ENCODE measurements around the gene SERPINH1. TPM values are rescaled to one million over a fixed set of nuclear protein-coding genes. Genes with fewer than 3 reads are reported as not detected.

SERPINH1 gene
- total RNA-seq, 1 experiment from 2014 or later, result 89.8 TPM

DNA sequence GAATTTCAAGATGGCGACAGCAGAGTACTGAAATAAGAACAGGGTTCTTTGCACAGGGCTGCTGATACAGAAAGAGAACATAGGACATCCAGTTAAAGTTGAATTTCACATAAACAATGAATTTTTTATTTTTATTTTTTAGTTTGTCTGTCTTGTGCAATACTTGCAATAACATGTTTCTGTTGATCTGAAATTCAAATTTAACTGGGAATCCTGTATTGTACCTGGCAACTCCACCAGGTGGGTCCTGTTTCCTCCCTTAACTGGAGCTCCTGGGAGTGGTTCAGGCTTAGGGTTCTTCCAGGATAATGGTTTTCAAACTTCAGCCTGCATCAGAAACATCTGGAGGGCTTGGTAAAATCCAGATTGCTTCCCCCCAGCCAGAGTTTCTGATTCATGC, 14.9 kb upstream of the SERPINH1 start:
- in situ Hi-C loops (cut with HindIII; ENCODE audit: low pct_unique_long_range_greater_than_20kb, low sequenced_read_pairs) (no loop called here), intact Hi-C loops (cut with micrococcal nuclease; ENCODE audit: unreplicated experiment) (no loop called here)
- DNase-seq (ENCODE audit: low read depth, low spot score), result no peak
- Histone ChIP-seq H3K4me3 (ENCODE audit: low read depth in 2 of 2, low read length in 2 of 2) (no peak overlapping the region), H3K27ac (ENCODE audit: low read length) (no peak overlapping the region), H3K9me3 (ENCODE audit: control insufficient read depth, insufficient read depth, low read depth, low read length) (no peaks in the 10 kb centered on the region), H3K36me3 (ENCODE audit: control insufficient read depth, insufficient read depth, low read length) (no peaks in the 10 kb centered on the region), H3K27me3 (ENCODE audit: control insufficient read depth, insufficient read depth, low read length) (no peaks in the 10 kb centered on the region), H3K4me1 (ENCODE audit: control insufficient read depth, insufficient read depth, low read length) (no peaks in the 10 kb centered on the region)
- TF ChIP-seq SIN3A (IDR thresholded peaks at IDR 0.05; ENCODE audit: borderline replicate concordance, insufficient read depth, low read depth, low read length) (no peak), TCF7L2 (IDR thresholded peaks at IDR 0.05; ENCODE audit: low read depth, low read length) (no peak), POLR2AphosphoS5 (IDR thresholded peaks at IDR 0.05; ENCODE audit: low read depth, low read length) (no peak)
- TF ChIP-seq, protein P1, sequence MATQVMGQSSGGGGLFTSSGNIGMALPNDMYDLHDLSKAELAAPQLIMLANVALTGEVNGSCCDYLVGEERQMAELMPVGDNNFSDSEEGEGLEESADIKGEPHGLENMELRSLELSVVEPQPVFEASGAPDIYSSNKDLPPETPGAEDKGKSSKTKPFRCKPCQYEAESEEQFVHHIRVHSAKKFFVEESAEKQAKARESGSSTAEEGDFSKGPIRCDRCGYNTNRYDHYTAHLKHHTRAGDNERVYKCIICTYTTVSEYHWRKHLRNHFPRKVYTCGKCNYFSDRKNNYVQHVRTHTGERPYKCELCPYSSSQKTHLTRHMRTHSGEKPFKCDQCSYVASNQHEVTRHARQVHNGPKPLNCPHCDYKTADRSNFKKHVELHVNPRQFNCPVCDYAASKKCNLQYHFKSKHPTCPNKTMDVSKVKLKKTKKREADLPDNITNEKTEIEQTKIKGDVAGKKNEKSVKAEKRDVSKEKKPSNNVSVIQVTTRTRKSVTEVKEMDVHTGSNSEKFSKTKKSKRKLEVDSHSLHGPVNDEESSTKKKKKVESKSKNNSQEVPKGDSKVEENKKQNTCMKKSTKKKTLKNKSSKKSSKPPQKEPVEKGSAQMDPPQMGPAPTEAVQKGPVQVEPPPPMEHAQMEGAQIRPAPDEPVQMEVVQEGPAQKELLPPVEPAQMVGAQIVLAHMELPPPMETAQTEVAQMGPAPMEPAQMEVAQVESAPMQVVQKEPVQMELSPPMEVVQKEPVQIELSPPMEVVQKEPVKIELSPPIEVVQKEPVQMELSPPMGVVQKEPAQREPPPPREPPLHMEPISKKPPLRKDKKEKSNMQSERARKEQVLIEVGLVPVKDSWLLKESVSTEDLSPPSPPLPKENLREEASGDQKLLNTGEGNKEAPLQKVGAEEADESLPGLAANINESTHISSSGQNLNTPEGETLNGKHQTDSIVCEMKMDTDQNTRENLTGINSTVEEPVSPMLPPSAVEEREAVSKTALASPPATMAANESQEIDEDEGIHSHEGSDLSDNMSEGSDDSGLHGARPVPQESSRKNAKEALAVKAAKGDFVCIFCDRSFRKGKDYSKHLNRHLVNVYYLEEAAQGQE (IDR thresholded peaks at IDR 0.05; ENCODE audit: insufficient read depth in 1 of 2, low read depth in 2 of 2, low read length in 1 of 2), result no peak
- TF ChIP-seq, protein P2, sequence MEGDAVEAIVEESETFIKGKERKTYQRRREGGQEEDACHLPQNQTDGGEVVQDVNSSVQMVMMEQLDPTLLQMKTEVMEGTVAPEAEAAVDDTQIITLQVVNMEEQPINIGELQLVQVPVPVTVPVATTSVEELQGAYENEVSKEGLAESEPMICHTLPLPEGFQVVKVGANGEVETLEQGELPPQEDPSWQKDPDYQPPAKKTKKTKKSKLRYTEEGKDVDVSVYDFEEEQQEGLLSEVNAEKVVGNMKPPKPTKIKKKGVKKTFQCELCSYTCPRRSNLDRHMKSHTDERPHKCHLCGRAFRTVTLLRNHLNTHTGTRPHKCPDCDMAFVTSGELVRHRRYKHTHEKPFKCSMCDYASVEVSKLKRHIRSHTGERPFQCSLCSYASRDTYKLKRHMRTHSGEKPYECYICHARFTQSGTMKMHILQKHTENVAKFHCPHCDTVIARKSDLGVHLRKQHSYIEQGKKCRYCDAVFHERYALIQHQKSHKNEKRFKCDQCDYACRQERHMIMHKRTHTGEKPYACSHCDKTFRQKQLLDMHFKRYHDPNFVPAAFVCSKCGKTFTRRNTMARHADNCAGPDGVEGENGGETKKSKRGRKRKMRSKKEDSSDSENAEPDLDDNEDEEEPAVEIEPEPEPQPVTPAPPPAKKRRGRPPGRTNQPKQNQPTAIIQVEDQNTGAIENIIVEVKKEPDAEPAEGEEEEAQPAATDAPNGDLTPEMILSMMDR (IDR thresholded peaks at IDR 0.05), result no peak
- POLR2A ChIA-PET, result no interaction called here
- ATAC-seq, result peak; percentile 26
- CTCF ChIA-PET, result no interaction called here
- no TSS peak for BruUV-seq (replicated peaks)

DNA sequence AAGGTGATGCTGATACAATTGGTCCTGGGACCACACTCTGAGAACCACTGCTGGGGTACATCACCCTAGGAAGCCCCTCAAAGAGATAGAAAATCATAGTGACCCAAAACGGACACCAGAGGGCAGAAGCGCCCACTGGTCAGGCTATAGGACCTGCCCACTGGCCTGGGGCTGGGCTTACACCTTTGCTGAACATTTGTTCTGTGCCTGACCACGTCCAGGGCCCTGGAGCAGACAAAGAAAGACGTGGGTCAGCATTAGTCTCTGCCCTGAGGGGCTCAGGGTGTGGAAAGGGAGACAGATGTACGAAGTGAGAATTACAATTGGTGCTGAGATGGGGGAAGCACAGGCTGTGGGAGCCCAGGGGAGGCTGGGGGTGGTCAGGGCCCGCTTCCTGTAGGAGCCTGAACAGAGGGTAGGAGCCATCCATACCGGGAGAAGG, 14.4 kb upstream of the SERPINH1 start:
- ATAC-seq, result peak; percentile 91
- Histone ChIP-seq H3K9me3 (ENCODE audit: control insufficient read depth, insufficient read depth, low read depth, low read length) (no peaks in the 10 kb centered on the region), H3K27ac (ENCODE audit: low read length) (no peak overlapping the region), H3K4me3 (ENCODE audit: low read depth in 2 of 2, low read length in 2 of 2) (no peak overlapping the region), H3K36me3 (ENCODE audit: control insufficient read depth, insufficient read depth, low read length) (no peaks in the 10 kb centered on the region), H3K27me3 (ENCODE audit: control insufficient read depth, insufficient read depth, low read length) (no peaks in the 10 kb centered on the region), H3K4me1 (ENCODE audit: control insufficient read depth, insufficient read depth, low read length) (no peaks in the 10 kb centered on the region)
- in situ Hi-C loops (cut with HindIII; ENCODE audit: low pct_unique_long_range_greater_than_20kb, low sequenced_read_pairs), result no loop called here
- no TSS peak for BruUV-seq (replicated peaks)
- TF ChIP-seq, protein P2 (IDR thresholded peaks at IDR 0.05), result peak; percentile 97
- TF ChIP-seq SIN3A (IDR thresholded peaks at IDR 0.05; ENCODE audit: borderline replicate concordance, insufficient read depth, low read depth, low read length), result no peak
- ChIA-PET CTCF (no interaction called here), POLR2A (no interaction called here)
- intact Hi-C loops (cut with micrococcal nuclease; ENCODE audit: unreplicated experiment), result no loop called here
- no peak for DNase-seq (ENCODE audit: low read depth, low spot score)
